Inferior parietal cortex (tissue), 1 donor: ENCODE results near the gene KCNIP4.
A peak's percentile ranks its signal among the peaks of the same experiment; 100 is the strongest.
"Not testable (repeated sequence)": the region's sequence is repeated elsewhere in the genome, so short reads cannot be mapped to it uniquely, and the experiment has no call there.

Experiments
- DNase-seq: peaks from one replicate; pipeline ENCODE4 v3.0.0-alpha.2; 2016; ENCODE audit errors: extremely low spot score

KCNIP4 gene

GRCh38 chr4:20857081-20857480, 1091.5 kb downstream of the KCNIP4 start:
- no peak for DNase-seq

GRCh38 chr4:20847124-20847747, 1101.3 kb downstream of the KCNIP4 start:
- no peak for DNase-seq

- DNase-seq: no peak
Observed at GRCh38 chr4:20844311-20844710, 1104.3 kb downstream of the KCNIP4 start.

- no peak for DNase-seq
Observed at GRCh38 chr4:20840648-20841190, 1107.9 kb downstream of the KCNIP4 start.

GRCh38 chr4:20839957-20840356, 1108.6 kb downstream of the KCNIP4 start:
- no peak for DNase-seq

GRCh38 chr4:20838476-20838875, 1110.1 kb downstream of the KCNIP4 start:
- no peak for DNase-seq

- no peak for DNase-seq
Observed at GRCh38 chr4:20832826-20833225, 1115.7 kb downstream of the KCNIP4 start.

- no peak for DNase-seq
Observed at GRCh38 chr4:20831746-20832145, 1116.8 kb downstream of the KCNIP4 start.

- DNase-seq: no peak
Observed at GRCh38 chr4:20829617-20830357, 1118.8 kb downstream of the KCNIP4 start.

GRCh38 chr4:20825505-20825904, 1123.1 kb downstream of the KCNIP4 start:
- no peak for DNase-seq

- DNase-seq: no peak
Observed at GRCh38 chr4:20816287-20816686, 1132.3 kb downstream of the KCNIP4 start.

- DNase-seq: no peak
Observed at GRCh38 chr4:20813700-20814099, 1134.9 kb downstream of the KCNIP4 start.

GRCh38 chr4:20809812-20810211, 1138.8 kb downstream of the KCNIP4 start:
- DNase-seq: no peak

GRCh38 chr4:20805716-20806115, 1142.9 kb downstream of the KCNIP4 start:
- DNase-seq: no peak

- no peak for DNase-seq
Observed at GRCh38 chr4:20787940-20788665, 1160.5 kb downstream of the KCNIP4 start.

GRCh38 chr4:20783134-20783533, 1165.4 kb downstream of the KCNIP4 start:
- DNase-seq: not testable (repeated sequence)

- no peak for DNase-seq
Observed at GRCh38 chr4:20778896-20779295, 1169.7 kb downstream of the KCNIP4 start.

- peak; percentile 86 for DNase-seq
Observed at GRCh38 chr4:20773144-20773997, 1175.2 kb downstream of the KCNIP4 start.

- DNase-seq: no peak
Observed at GRCh38 chr4:20764366-20764992, 1184.1 kb downstream of the KCNIP4 start.

- DNase-seq: no peak
Observed at GRCh38 chr4:20761826-20762225, 1186.7 kb downstream of the KCNIP4 start.

- DNase-seq: no peak
Observed at GRCh38 chr4:20761382-20761781, 1187.2 kb downstream of the KCNIP4 start.
